Kidney capillary endothelial cell (primary cell): ENCODE measurements around the gene TAF6.

Source experiments
- DNase-seq: peaks from one replicate; pipeline ENCODE4 v3.0.0-alpha.2; 2018; ENCODE audit warnings: low spot score

Gene TAF6

DNA sequence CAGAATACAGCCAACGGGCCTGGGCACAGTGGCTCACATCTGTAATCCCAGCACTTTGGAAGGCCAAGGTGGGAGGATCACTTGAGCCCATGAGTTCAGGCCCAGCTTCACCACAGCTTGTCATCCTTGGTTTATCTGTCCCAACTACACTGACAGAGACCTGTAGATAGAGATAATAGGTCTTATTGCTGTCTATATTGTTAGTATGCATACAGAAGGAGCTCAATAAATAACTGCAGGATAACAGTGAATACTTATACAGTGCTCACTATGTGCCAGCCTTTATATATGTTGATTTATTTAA, 1.5 kb upstream of the TAF6 start:
- no peak for DNase-seq

- peak; percentile 68 for DNase-seq
Observed at GRCh38 chr7:100119970-100120732, 993 bp upstream of the TAF6 start.

DNA sequence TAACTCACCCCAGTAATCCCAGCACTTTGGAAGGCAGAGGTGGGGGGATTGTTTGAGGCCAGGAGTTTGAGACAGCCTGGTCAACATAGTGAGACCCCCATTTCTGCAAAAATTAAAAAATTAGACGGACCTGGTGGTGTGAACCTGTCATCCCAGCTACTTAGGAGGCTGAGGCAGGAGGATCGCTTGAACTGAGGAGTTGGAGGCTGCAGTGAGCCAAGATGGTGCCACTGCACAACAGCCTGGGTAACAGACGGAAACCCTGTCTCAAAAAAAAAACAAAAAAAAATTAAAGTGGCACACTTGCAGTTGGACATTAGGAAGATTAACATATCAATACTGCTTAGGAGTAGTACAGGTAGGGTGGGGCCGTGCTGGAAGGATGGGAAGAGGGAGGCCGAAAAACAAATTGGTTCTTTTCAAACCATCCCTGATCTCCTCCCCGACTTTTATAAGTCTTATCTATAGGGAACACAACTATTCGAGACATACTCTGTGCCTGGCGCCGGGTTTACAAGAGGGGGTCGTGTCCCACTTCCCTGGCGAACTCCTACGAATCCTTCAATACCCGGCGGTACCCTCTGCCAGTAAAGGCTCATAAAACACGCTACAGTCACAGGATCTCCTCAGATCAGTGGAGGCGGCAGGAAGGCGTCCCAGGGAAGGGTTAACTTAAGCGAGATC, 628 bp downstream of the TAF6 start:
- DNase-seq, result no peak

GRCh38 chr7:100115026-100115425, 4.1 kb downstream of the TAF6 start:
- no peak for DNase-seq

DNA sequence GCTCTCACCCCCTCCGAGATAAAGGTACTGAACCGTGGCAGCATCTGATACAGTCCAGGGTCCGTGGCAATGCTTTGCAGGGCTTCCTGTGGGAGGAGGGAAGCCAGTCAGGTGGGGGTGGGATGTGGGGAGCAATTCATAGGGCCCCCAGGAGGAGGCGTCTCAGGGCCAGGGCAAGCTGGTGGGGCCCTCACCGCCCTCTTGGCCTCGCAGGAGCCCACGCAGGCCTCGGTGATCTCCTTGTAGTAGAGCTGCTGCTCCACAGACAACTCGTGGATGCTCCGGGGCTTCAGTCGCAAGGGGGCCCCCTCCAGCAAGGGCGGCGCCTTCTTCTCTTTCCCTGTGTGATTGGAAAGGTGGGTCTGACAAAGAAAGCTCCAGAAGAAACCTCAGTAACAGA, 7.2 kb downstream of the TAF6 start:
- DNase-seq, result no peak

GRCh38 chr7:100111156-100111555, 8.0 kb downstream of the TAF6 start:
- DNase-seq, result no peak

GRCh38 chr7:100109521-100110163, 9.5 kb downstream of the TAF6 start:
- no peak for DNase-seq

DNA sequence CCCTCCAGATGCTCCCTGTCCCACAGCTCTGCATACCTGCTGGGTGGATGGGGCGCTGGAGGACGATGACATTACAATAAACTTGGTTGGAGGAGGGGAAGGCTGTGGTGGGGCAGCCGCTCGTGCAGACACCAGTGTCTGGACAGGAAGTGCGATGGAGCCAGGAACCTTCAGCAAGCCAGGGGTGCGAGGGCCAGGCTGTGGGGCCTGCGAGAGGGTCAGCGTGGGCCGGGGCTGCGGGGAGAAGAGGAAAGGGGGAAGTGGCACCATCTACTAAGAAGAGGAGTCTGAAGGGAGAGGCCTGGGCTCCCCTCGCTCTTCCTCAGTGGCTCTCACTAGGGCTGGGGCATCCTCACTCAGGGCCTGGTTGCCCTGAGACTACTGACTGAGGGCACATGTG, 11.3 kb downstream of the TAF6 start:
- DNase-seq, result no peak

- DNase-seq, result no peak
Observed at GRCh38 chr7:100107125-100107737, 11.9 kb downstream of the TAF6 start.

- DNase-seq, result no peak
Observed at GRCh38 chr7:100106633-100107032, 12.5 kb downstream of the TAF6 start.

GRCh38 chr7:100105534-100105933, 13.6 kb downstream of the TAF6 start:
- no peak for DNase-seq

- no peak for DNase-seq
Observed at GRCh38 chr7:100102950-100103840, 16.0 kb downstream of the TAF6 start.

- peak; percentile 97 for DNase-seq
Observed at GRCh38 chr7:100101016-100101862, 17.9 kb downstream of the TAF6 start, which contains the start of the genes AP4M1 and MCM7. AP4M1 (plus strand) TSS chr7:100101643; CDS start chr7:100101715, 72 bp downstream. MCM7 (minus strand) TSS chr7:100101397; CDS start chr7:100101294, 103 bp downstream.

DNA sequence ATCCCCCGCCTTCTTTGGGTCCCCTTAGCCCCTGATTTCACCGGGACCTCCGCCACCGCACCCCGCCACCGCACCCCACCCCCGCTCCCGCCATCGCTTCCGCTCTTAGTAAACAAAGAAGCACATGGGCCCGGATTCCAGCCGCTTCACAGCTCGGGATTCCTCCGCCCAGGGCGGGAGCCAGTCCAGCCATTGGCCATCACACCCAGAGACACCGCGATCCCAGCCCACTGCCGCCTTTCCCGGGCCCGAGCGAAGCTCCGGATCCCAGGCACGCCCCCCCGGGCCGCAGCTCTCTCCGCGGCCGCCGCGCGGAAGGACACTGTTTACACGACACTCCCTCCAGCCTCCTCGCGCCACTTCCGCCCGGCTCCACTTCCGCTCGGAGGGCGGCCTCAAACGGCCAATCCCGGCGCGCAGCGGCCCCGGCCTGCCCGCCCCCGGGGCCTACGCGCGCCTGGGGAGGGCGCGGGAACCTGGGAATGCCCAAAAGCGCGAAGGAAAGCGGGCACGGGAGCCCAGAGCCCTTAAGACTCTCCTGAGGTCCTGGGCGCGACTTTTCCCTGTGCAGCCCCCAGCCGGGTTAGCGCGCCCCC, 18.6 kb downstream of the TAF6 start:
- DNase-seq, result peak; percentile 90

GRCh38 chr7:100099452-100099851, 19.7 kb downstream of the TAF6 start:
- DNase-seq, result no peak

DNA sequence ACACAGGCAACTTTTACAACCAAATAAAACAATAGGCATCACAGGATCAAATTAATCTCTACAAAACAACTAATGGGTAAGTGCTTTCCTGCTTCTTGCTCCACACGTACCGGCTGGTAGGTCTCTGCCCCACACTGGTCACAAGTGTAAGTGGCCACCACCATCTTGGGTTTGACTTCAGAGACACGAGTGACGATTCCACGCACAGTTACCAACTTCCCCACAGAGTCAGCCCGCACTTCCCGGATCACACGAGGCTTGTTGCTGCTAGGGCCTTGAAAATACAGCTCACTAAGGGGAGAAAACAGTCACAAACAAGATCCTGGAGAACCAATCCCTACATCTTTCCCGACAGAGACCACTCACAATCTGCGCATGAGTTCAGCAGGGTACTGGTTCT, 20.2 kb downstream of the TAF6 start:
- no peak for DNase-seq

GRCh38 chr7:100095704-100096103, 23.5 kb downstream of the TAF6 start:
- no peak for DNase-seq

GRCh38 chr7:100095289-100095688, 23.9 kb downstream of the TAF6 start:
- no peak for DNase-seq

DNA sequence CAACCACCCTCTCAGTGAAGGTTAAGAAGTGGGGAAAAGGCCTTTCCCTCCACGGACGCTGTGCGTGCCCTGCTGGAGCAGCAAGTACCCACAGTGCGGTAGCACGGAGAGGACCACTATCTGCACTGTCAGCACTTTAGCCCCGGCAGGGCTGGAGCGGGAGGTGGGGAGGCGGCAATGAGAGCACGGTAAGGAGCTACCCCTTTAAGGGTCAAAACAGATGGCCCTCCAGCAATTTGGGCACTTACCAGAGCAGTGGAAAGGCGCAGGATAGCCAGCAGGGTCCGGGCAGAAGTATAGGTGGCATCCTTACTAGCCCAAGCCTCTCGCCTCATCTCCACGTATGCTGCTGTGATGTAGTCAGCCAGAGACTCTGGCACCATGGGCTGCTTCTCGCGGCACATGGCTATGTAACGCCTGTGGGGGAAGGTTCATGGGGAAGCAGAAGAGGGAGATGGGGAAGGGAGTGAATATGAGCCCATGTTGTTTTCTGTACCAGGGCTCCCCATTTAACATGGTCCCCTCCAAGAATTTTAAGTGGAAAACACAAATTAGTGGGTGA, 25.2 kb downstream of the TAF6 start:
- no peak for DNase-seq

DNA sequence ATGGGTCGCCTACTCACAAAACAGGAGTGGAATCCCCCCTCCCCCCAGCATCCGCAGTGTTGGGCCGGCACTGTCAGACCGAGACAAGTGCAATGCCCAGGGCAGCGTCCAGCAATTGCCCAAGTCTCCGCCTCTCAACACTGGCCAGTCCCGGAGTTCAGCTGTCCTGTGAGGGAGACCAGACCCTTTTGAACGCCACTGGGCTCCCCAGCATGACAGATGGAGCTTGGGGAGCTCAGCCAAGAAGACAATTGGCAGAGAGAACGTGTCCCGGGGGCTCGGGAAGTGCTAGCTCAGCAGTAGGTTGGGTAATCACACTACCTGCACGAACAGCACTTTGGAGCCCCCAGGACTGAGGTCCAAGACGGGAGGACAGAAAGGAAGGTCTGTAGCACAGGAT, 25.7 kb downstream of the TAF6 start:
- no peak for DNase-seq
